K562 (cell line): Measurements from ENCODE around the gene PRKCSH. TPM values are rescaled to one million over a fixed set of nuclear protein-coding genes. Genes with fewer than 3 reads are reported as not detected.
A peak's percentile ranks its signal among the peaks of the same experiment; 100 is the strongest.

ENCODE experiments used
- ATAC-seq: fragments of 200-7000 bp; cut with Tn5 transposase; 3 replicates; pipeline ENCODE4 v1.9.1; 2020; ENCODE audit warnings: moderate library complexity
- BruUV-seq: library from RNA; stranded (reverse); fragments of 400-500 nt; replicated peaks from 2 replicates; lab custom pipeline; 2021; lab: Mats Ljungman, UMichigan
- CTCF ChIA-PET: fragments of 300-600 bp; formaldehyde crosslinking; extraction: SDS; loops from one replicate; lab custom pipeline; 2021; ENCODE audit warnings: low intra/inter-chr PET ratio; lab: Yijun Ruan, JAX
- POLR2A ChIA-PET: fragments of 300-600, 350-650 bp; sonication (Branson Sonifier 250); formaldehyde crosslinking; extraction: SDS; loops from one replicate; lab custom pipeline; 2021; ENCODE audit warnings: antibody characterized with exemption, inconsistent platforms; lab: Yijun Ruan, JAX
- DNase-seq, 4 experiments: peaks; one replicate each; pipeline versions ENCODE4 v3.0.0 to v3.0.0-alpha.2; 2011 to 2018; ENCODE audit warnings: low spot score in 3 of 4, mixed read lengths in 3 of 4; ENCODE audit errors: extremely low read depth in 1 of 4
- FAIRE-seq: peaks from 2 replicates; lab custom pipeline; 2011; peaks lifted over from hg19 to GRCh38; lab: Jason Lieb, UNC
- H2AFZ ChIP-seq: 2 replicates; pipeline ENCODE4 v1.6.0; 2011; ENCODE audit warnings: low read depth, low read length, control low read depth, inconsistent platforms
- H3K27ac ChIP-seq: fragments of 200-600 bp; 3 replicates; pipeline ENCODE4 v1.8.0; 2011; ENCODE audit warnings: low read depth, mild to moderate bottlenecking, control low read depth, inconsistent platforms, low read length, moderate library complexity, mixed read lengths; ENCODE audit errors: extremely low read depth
- H3K27me3 ChIP-seq, 2 experiments: fragments of 300-600 bp in 1 of 2; 2 replicates in 1 of 2; 3 replicates in 1 of 2; pipeline versions ENCODE4 v1.6.0 to v1.8.0; 2011; ENCODE audit warnings: inconsistent platforms in 2 of 2, low read length in 2 of 2, mild to moderate bottlenecking in 1 of 2, mixed read lengths in 1 of 2, moderate library complexity in 1 of 2; ENCODE audit not compliant: control insufficient read depth in 2 of 2, insufficient read depth in 2 of 2
- H3K36me3 ChIP-seq: fragments of 300-600 bp; 3 replicates; pipeline ENCODE4 v1.8.0; 2011; ENCODE audit warnings: mild to moderate bottlenecking, low read length, inconsistent platforms; ENCODE audit not compliant: control insufficient read depth, insufficient read depth
- H3K4me1 ChIP-seq, 2 experiments: fragments of 200-600 bp in 1 of 2; replicated peaks in 1 of 2; 2 replicates in 1 of 2; 3 replicates in 1 of 2; pipeline versions ENCODE4 v1.5.1 to v1.8.0; 2011; ENCODE audit warnings: inconsistent platforms in 2 of 2, low read length in 2 of 2, mild to moderate bottlenecking in 1 of 2, mixed read lengths in 1 of 2, moderate library complexity in 1 of 2; ENCODE audit not compliant: control insufficient read depth in 2 of 2, insufficient read depth in 2 of 2
- H3K4me2 ChIP-seq: 2 replicates; pipeline ENCODE4 v1.6.1; 2011; ENCODE audit warnings: low read length, control low read depth, inconsistent platforms, mixed read lengths; ENCODE audit not compliant: insufficient read depth
- H3K4me3 ChIP-seq: fragments of 200-600 bp; sonication (generic), shearing (Covaris generic); 2 replicates; pipeline ENCODE4 v1.5.1; 2016; ENCODE audit warnings: control low read depth, inconsistent platforms
- H3K79me2 ChIP-seq: fragments of 200-600 bp; 3 replicates; pipeline ENCODE4 v1.8.0; 2011; ENCODE audit warnings: low read length, inconsistent platforms; ENCODE audit not compliant: control insufficient read depth, insufficient read depth
- H3K9ac ChIP-seq, 2 experiments: 2 replicates each; pipeline versions ENCODE4 v1.6.0 to v1.6.1; 2011; ENCODE audit warnings: low read depth in 2 of 2, low read length in 2 of 2, control low read depth in 1 of 2, inconsistent platforms in 1 of 2, mild to moderate bottlenecking in 1 of 2, mixed read lengths in 1 of 2; ENCODE audit not compliant: insufficient read depth in 1 of 2
- H3K9me1 ChIP-seq: one replicate; pipeline ENCODE4 v1.6.0; 2011; ENCODE audit warnings: inconsistent platforms, mild to moderate bottlenecking, low read length, moderate library complexity; ENCODE audit not compliant: control insufficient read depth, insufficient read depth
- H3K9me3 ChIP-seq: replicated peaks from 2 replicates; pipeline ENCODE4 v1.5.1; 2011; ENCODE audit warnings: low read depth, low read length, inconsistent platforms; ENCODE audit not compliant: control insufficient read depth, insufficient read depth
- H4K20me1 ChIP-seq: replicated peaks from 2 replicates; pipeline ENCODE4 v1.6.1; 2011; ENCODE audit warnings: low read length, inconsistent platforms, mixed read lengths; ENCODE audit not compliant: control insufficient read depth, insufficient read depth
- ARID2 ChIP-seq: fragments of 450-650 bp; IDR thresholded peaks from 2 replicates; pipeline ENCODE4 v1.6.1; 2017; ENCODE audit warnings: antibody characterized with exemption, mild to moderate bottlenecking
- ARID3B ChIP-seq: fragments of 250-450 bp; sonication (Bioruptor Pico); IDR thresholded peaks from 2 replicates; pipeline ENCODE4 v1.4.0; 2020; ENCODE audit warnings: borderline replicate concordance
- BCOR ChIP-seq: fragments of 450-650 bp; IDR thresholded peaks from 2 replicates; pipeline ENCODE4 v1.6.1; 2016
- CBX1 ChIP-seq: sonication (generic); IDR thresholded peaks from 2 replicates; pipeline ENCODE4 v1.6.1; 2016; ENCODE audit warnings: antibody characterized with exemption, low read depth, mild to moderate bottlenecking
- CBX3 ChIP-seq, 2 experiments: IDR thresholded peaks; 1 replicate in 1 of 2; 2 replicates in 1 of 2; pipeline ENCODE4 v1.6.1; 2012; ENCODE audit warnings: inconsistent platforms in 2 of 2, low read length in 2 of 2, borderline replicate concordance in 1 of 2, control low read depth in 1 of 2
- ETV1 ChIP-seq: fragments of 450-650 bp; conservative IDR thresholded peaks from 2 replicates; pipeline ENCODE4 v1.6.1; 2016; ENCODE audit warnings: missing genetic modification characterization, control low read depth, low read depth, missing compliant biosample characterization
- FOSL1 ChIP-seq: fragments of 200-800 bp; sonication (Bioruptor generic); conservative IDR thresholded peaks from 2 replicates; pipeline ENCODE4 v1.6.1; 2016; ENCODE audit warnings: missing genetic modification characterization, missing compliant biosample characterization
- HDAC6 ChIP-seq: IDR thresholded peaks from 2 replicates; pipeline ENCODE4 v1.6.1; 2012; ENCODE audit warnings: low read depth, mild to moderate bottlenecking, control low read depth, inconsistent platforms, low read length, moderate library complexity
- NEUROD1 ChIP-seq: fragments of 150-350 bp; IDR thresholded peaks from 2 replicates; pipeline ENCODE4 v1.6.1; 2014; ENCODE audit warnings: borderline replicate concordance, low read length, low read depth; ENCODE audit not compliant: partially characterized antibody
- PKNOX1 ChIP-seq: fragments of 450-650 bp; IDR thresholded peaks from 2 replicates; pipeline ENCODE4 v1.6.1; 2016
- POLR3A ChIP-seq: IDR thresholded peaks from 2 replicates; pipeline ENCODE4 v1.6.1; 2011; ENCODE audit warnings: borderline replicate concordance, mild to moderate bottlenecking, moderate library complexity; ENCODE audit not compliant: insufficient read length, insufficient read depth; ENCODE audit errors: extremely low read depth
- STAG1 ChIP-seq: sonication (generic); formaldehyde crosslinking; IDR thresholded peaks from 2 replicates; pipeline ENCODE4 v1.5.0; 2020; ENCODE audit warnings: missing genetic modification reagents, borderline replicate concordance
- TRIM24 ChIP-seq, 2 experiments: fragments of 450-650 bp; IDR thresholded peaks; 2 replicates each; pipeline ENCODE4 v1.6.1; 2016
- TRIM25 ChIP-seq: fragments of 450-650 bp; IDR thresholded peaks from 2 replicates; pipeline ENCODE4 v1.7.0; 2016; ENCODE audit warnings: borderline replicate concordance
- USF2 ChIP-seq: sonication (generic); formaldehyde crosslinking; IDR thresholded peaks from 2 replicates; pipeline ENCODE4 v1.5.0; 2020; ENCODE audit warnings: missing genetic modification reagents
- WGBS: fragments of 100-300 bp; shearing (Covaris generic); methylation state at CpG from one replicate; pipeline ENCODE4 v1.1.6; 2016; ENCODE audit warnings: low coverage, mixed read lengths; ENCODE audit not compliant: insufficient coverage; ENCODE audit errors: missing lambda C conversion rate; 5-methylcytosine and 5-hydroxymethylcytosine counted together
- in situ Hi-C: fragments of 300-500 bp; cut with MboI; formaldehyde crosslinking; loops from 4 replicates; pipeline ENCODE4 v1.15.0; 2018; ENCODE audit warnings: inconsistent platforms, mixed read lengths
- intact Hi-C: fragments of 100-400 bp; cut with micrococcal nuclease; formaldehyde crosslinking; loops from 2 replicates; pipeline ENCODE4 v1.14.2; 2022
- polyA plus RNA-seq, 8 experiments: library from polyadenylated mRNA; depleted of rRNA in 4 of 8; stranded (reverse) in 5 of 8; unstranded in 3 of 8; fragments of >200 nt; fragmentation: Nextera tagmentation in 2 of 8; fragmentation: Illumina TruSeq in 1 of 8; extraction: Ambion mirVana in 2 of 8; extraction: Trizol in 1 of 8; gene quantifications; 2 replicates each; pipeline versions ENCODE4 v1.2.1 to v1.2.3, GENCODE V29; 2011 to 2014; ENCODE audit warnings: inconsistent platforms in 1 of 8, missing spikeins in 1 of 8
- total RNA-seq, 7 experiments: library from RNA; depleted of rRNA in 6 of 7; stranded (reverse); fragments of >200 nt in 6 of 7; fragmentation: Illumina TruSeq in 2 of 7; extraction: Trizol in 2 of 7; gene quantifications; 2 replicates each; pipeline versions ENCODE4 v1.2.1 to v1.2.3, GENCODE V29; 2011 to 2021; ENCODE audit warnings: low replicate concordance in 1 of 7

Gene PRKCSH
- total and polyA plus RNA-seq, 9 of the 15 experiments (the other 6 are each of a cell fraction or from before 2014, with no cell fraction given): 2.3 to 297 (median 48.1) TPM

GRCh38 chr19:11464333-11465265 is 29.2 kb downstream of the PRKCSH start:
- H3K9me1 ChIP-seq: no peaks in the 10 kb centered on the region
- ChIA-PET POLR2A (interaction anchor here (0.6 kb wide), 1 partner anchor 14 kb away, joined by 3 read pairs; no protein-coding TSS in a partner anchor), CTCF (interaction anchor here (0.7 kb wide), 1 partner anchor 230 kb away, joined by 3 read pairs; no protein-coding TSS in a partner anchor)
- FAIRE-seq: no peak
- no peak overlapping the region for H3K4me2 ChIP-seq
- ATAC-seq: no peak
- no peak overlapping the region for H2AFZ ChIP-seq
- no peaks in the 10 kb centered on the region for H3K9me3 ChIP-seq
- H4K20me1 ChIP-seq: no peaks in the 10 kb centered on the region
- no TSS peak for BruUV-seq
- WGBS: 15% methylated on average over 8 of the region's 11 CpGs
- no peak for DNase-seq
- no peaks in the 10 kb centered on the region for H3K36me3 ChIP-seq
- no peak overlapping the region for H3K4me3 ChIP-seq
- peaks cover 0 to 9% of the 10 kb centered on the region in 2 experiments; a peak in 1 of 5 replicates for H3K4me1 ChIP-seq
- intact Hi-C loops (no loop called here), in situ Hi-C loops (no loop called here)
- no peaks in the 10 kb centered on the region for H3K79me2 ChIP-seq
- H3K9ac ChIP-seq: no peak overlapping the region
- peaks cover 7 to 40% of the 10 kb centered on the region in 2 experiments for H3K27me3 ChIP-seq
- no peak overlapping the region for H3K27ac ChIP-seq
- TF ChIP-seq HDAC6 (no peak), POLR3A (no peak), BCOR (no peak), FOSL1 (no peak), USF2 (CRISPR knock-in tag) (no peak), NEUROD1 (no peak), ARID3B (CRISPR knock-in tag) (no peak), STAG1 (CRISPR knock-in tag) (no peak), PKNOX1 (no peak), CBX3 (IDR thresholded peaks at IDR 0.05; ENCODE audit: borderline replicate concordance in 1 of 2, low read length in 2 of 2) (0 out of 3 replicates have a peak, but pooled peaks of 1 of the 2 experiments have one; percentile 14), ETV1 (tag) (no peak), ARID2 (no peak), TRIM24 (IDR thresholded peaks at IDR 0.05) (0 out of 4 replicates have a peak, but pooled peaks of 1 of the 2 experiments have one; percentile 4), CBX1 (0 out of 2 replicates have a peak, but pooled peaks have one; percentile 22), TRIM25 (peak; percentile 24; the same call in 1 of the 2 replicates)
